SU-DHL-6 (cell line): ENCODE measurements around the gene GABBR2.

Source experiments
- CTCF ChIP-seq: fragments of 200-600 bp; sonication (generic); IDR thresholded peaks from one replicate; pipeline ENCODE4 v1.5.1; 2017; ENCODE audit warnings: antibody characterized with exemption, mild to moderate bottlenecking, low read length, moderate library complexity; ENCODE audit not compliant: insufficient read depth, poor library complexity, severe bottlenecking
- EZH2phosphoT487 ChIP-seq: fragments of 200-600 bp; sonication (generic), shearing (Covaris generic); conservative IDR thresholded peaks from 2 replicates; pipeline ENCODE4 v1.6.1; 2018; ENCODE audit warnings: mild to moderate bottlenecking, antibody characterized with exemption, low read length, moderate library complexity, mixed read lengths

DNA sequence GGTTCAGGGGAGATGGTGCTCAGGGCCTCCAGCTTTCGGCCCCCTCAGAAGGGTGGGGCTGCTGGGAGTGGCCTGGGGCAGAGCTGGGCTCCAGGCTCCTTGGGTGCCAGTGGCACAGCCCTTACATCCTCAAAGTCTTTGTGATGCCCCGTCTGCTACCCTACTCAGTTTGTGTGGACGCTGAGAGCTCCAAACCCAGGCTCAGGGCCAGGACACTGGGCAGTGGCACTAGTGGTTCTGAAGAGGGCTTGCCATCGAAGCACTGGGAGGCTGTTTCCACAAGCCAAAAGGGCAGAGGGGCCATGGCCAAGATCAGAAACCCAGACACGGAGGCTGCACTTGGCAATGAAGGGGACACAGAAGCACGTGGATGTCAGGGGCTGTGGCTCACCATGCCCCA lies 99.1 kb downstream of the GABBR2 start:
- no peak for TF ChIP-seq CTCF
- no peak for TF ChIP-seq EZH2phosphoT487
